HEK293 (cell line): ENCODE data around the gene PTPRN2.

Source experiments
- RBAK ChIP-seq: fragments of 450-650 bp; formaldehyde crosslinking; IDR thresholded peaks from 2 replicates; pipeline ENCODE4 v1.5.1; 2016; ENCODE audit warnings: missing biosample characterization, missing genetic modification characterization
- REST ChIP-seq: fragments of 450-650 bp; formaldehyde crosslinking; IDR thresholded peaks from 2 replicates; pipeline ENCODE4 v1.5.1; 2016; ENCODE audit warnings: missing biosample characterization, missing genetic modification characterization
- TRIM28 ChIP-seq: IDR thresholded peaks from 2 replicates; pipeline ENCODE4 v1.6.1; 2011; ENCODE audit warnings: low read length, control low read depth, borderline replicate concordance
- YY1 ChIP-seq: fragments of 450-650 bp; formaldehyde crosslinking; IDR thresholded peaks from 2 replicates; pipeline ENCODE4 v1.5.1; 2018; ENCODE audit warnings: missing biosample characterization, missing genetic modification characterization
- ZBTB20 ChIP-seq: fragments of 450-650 bp; formaldehyde crosslinking; IDR thresholded peaks from 2 replicates; pipeline ENCODE4 v1.5.1; 2016; ENCODE audit warnings: missing biosample characterization, missing genetic modification characterization
- ZNF529 ChIP-seq: fragments of 450-650 bp; formaldehyde crosslinking; IDR thresholded peaks from 2 replicates; pipeline ENCODE4 v1.5.1; 2017; ENCODE audit warnings: missing genetic modification characterization, missing biosample characterization; ENCODE audit not compliant: insufficient replicate concordance
- ZNF670 ChIP-seq: fragments of 450-650 bp; formaldehyde crosslinking; IDR thresholded peaks from 2 replicates; pipeline ENCODE4 v1.5.1; 2016; ENCODE audit warnings: missing biosample characterization, missing genetic modification characterization, low read depth
- TF ChIP-seq, protein P1 (sequence below): fragments of 450-650 bp; formaldehyde crosslinking; IDR thresholded peaks from 2 replicates; pipeline ENCODE4 v1.5.1; 2017; ENCODE audit warnings: missing biosample characterization, missing genetic modification characterization

DNA sequence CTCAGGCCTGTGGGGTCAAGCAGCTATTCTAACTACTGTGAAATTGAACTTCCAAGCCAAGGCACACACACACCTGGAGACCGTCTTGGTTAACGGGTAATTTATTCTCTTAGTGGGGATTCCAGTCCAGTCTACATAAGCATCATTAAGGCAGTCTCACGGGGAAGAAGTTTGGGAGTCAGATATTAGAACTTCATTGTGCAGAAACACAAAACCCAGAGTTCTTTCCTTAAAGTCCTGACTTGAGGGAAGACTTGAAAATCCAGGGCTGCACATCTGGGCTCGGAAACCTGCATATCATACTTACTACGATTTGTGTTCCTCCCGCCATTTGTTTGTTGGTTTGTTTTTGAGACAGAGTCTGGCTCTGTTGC, 112.0 kb downstream of the PTPRN2 start:
- TF ChIP-seq TRIM28 = no peak
- TF ChIP-seq ZNF670 (tag by site-specific recombination) = no peak
- no peak for TF ChIP-seq ZBTB20
- TF ChIP-seq ZNF529 (tag by site-specific recombination) = no peak
- TF ChIP-seq REST (tag by site-specific recombination) = no peak
- TF ChIP-seq, protein P1, sequence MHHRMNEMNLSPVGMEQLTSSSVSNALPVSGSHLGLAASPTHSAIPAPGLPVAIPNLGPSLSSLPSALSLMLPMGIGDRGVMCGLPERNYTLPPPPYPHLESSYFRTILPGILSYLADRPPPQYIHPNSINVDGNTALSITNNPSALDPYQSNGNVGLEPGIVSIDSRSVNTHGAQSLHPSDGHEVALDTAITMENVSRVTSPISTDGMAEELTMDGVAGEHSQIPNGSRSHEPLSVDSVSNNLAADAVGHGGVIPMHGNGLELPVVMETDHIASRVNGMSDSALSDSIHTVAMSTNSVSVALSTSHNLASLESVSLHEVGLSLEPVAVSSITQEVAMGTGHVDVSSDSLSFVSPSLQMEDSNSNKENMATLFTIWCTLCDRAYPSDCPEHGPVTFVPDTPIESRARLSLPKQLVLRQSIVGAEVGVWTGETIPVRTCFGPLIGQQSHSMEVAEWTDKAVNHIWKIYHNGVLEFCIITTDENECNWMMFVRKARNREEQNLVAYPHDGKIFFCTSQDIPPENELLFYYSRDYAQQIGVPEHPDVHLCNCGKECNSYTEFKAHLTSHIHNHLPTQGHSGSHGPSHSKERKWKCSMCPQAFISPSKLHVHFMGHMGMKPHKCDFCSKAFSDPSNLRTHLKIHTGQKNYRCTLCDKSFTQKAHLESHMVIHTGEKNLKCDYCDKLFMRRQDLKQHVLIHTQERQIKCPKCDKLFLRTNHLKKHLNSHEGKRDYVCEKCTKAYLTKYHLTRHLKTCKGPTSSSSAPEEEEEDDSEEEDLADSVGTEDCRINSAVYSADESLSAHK = no peak
- no peak for TF ChIP-seq YY1 (tag by site-specific recombination)
- no peak for TF ChIP-seq RBAK (tag by site-specific recombination)
